NCI-H2171 (cell line): ENCODE results near the gene SLC26A1.

ENCODE experiments used
- DNase-seq: peaks from one replicate; lab custom pipeline; 2025; lab: John Stamatoyannopoulos, UW

The SLC26A1 gene

GRCh38 chr4:993111-994029, at the start of gene SLC26A1:
SLC26A1 (minus strand) TSS chr4:993404; CDS start chr4:991703, 1,701 bp downstream.
- no peak for DNase-seq

GRCh38 chr4:1042352-1043055, 49.3 kb upstream of the SLC26A1 start:
- no peak for DNase-seq

- no peak for DNase-seq
These were observed 48.7 kb upstream of the SLC26A1 start for GRCh38 chr4:1041936-1042330.

- DNase-seq = no peak
These were observed 48.1 kb upstream of the SLC26A1 start for GRCh38 chr4:1041147-1041935.

GRCh38 chr4:1040344-1041146, 47.3 kb upstream of the SLC26A1 start:
- no peak for DNase-seq

GRCh38 chr4:1039493-1040343, 46.5 kb upstream of the SLC26A1 start:
- no peak for DNase-seq

GRCh38 chr4:1038948-1039492, 45.8 kb upstream of the SLC26A1 start:
- DNase-seq = no peak

- no peak for DNase-seq
These were observed 44.0 kb upstream of the SLC26A1 start for GRCh38 chr4:1036976-1037810.

- no peak for DNase-seq
These were observed 42.9 kb upstream of the SLC26A1 start for GRCh38 chr4:1036095-1036494.

- no peak for DNase-seq
These were observed 42.3 kb upstream of the SLC26A1 start for GRCh38 chr4:1035510-1035909.

- no peak for DNase-seq
These were observed 40.8 kb upstream of the SLC26A1 start for GRCh38 chr4:1033840-1034551.

GRCh38 chr4:1032861-1033260, 39.7 kb upstream of the SLC26A1 start:
- no peak for DNase-seq

- DNase-seq = no peak
These were observed 39.0 kb upstream of the SLC26A1 start for GRCh38 chr4:1031956-1032795.

- no peak for DNase-seq
These were observed 38.1 kb upstream of the SLC26A1 start for GRCh38 chr4:1031346-1031745.

- no peak for DNase-seq
These were observed 37.4 kb upstream of the SLC26A1 start for GRCh38 chr4:1030559-1030958.

- no peak for DNase-seq
These were observed 36.8 kb upstream of the SLC26A1 start for GRCh38 chr4:1030031-1030430.

- DNase-seq = no peak
These were observed 36.3 kb upstream of the SLC26A1 start for GRCh38 chr4:1029529-1029928.
